ENCODE data around the gene ADAMTS8.

The ADAMTS8 gene

DNA sequence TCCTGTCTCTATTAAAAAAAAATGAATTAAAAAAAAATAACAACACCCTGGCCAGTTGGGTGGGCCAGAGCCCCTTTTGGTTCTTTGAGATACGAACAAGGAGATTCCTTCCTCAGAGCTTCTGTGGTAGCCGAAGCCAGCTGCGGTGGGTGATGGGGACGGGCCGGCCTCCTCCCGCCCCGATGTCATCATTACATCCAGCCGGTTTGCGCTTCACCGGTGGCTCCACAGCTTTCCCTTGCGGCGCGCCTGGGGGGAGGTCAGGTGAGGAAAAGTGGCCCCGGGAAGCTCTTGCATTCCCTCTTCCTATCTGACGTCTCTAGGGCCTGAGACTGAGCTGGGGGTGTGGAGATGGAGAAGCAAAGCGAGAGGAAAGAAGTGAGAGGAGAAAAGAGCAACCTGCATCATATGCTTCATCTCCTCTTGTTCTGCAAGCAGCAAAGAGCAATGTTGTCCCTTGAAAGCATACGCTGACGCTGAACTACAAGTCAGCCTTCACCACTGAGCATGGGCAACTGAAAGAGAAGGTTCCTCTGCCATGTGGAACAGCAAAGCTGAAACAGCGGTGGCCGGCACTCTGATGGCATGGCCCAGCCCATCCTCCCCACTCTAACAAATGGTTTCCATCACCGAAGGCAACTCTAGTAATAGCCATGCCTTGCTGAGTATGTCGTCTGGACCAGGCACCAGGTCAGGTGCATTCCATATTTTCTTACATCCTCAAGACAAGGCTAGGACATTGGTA is 6.0 kb downstream of the ADAMTS8 start:
- TF ChIP-seq ZNF274 (IDR thresholded peaks at IDR 0.05; ENCODE audit: low read depth, low read length), result no peak
- H3K4me3 ChIP-seq (ENCODE audit: low read length), result no peak overlapping the region

DNA sequence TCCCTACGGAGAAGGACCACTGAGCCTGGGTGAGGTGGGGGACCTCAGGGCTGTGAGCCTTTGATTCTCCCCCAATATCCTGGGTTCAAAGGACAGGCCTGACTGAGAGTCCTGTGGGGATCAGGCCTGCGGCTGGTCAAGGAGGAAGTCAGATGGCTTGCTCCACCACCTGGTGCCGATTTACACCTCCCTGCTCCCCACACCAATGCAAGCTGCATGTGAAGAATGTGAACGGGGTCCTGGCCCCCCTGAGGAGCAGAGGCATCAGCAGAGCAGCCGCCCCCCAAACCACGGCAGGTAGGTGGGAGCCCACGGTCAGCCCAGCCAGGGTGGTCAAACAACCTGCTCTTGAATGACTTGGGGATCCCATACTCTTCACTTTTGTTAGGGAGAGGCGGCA is 6.7 kb downstream of the ADAMTS8 start:
- no peak overlapping the region for H3K4me3 ChIP-seq (ENCODE audit: low read length)
- no peak for TF ChIP-seq ZNF274 (IDR thresholded peaks at IDR 0.05; ENCODE audit: low read depth, low read length)

DNA sequence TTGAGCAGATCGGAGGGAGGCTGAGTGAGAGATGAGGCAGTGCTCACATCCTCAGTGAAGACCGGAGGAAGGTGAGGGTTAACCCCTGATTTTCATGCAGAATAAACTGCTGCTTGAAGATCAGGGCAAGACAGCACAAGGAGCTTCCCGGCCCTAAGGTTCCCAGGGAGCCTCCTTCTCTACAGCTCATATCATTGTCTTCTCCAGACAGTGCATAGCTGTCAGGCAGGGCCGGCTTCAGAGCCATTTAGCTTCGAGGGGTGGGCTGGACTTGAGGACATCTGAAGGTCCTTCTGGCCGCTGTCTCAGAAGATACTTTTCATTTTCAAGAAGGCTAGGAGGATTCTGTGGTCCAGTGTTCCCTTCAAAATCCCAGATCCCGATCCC is 7.2 kb downstream of the ADAMTS8 start:
- no peak for TF ChIP-seq ZNF274 (IDR thresholded peaks at IDR 0.05; ENCODE audit: low read depth, low read length)
- no peak overlapping the region for H3K4me3 ChIP-seq (ENCODE audit: low read length)

GRCh38 chr11:130420478-130421198 is 7.8 kb downstream of the ADAMTS8 start:
- no peak for TF ChIP-seq ZNF274 (IDR thresholded peaks at IDR 0.05; ENCODE audit: low read depth, low read length)
- no peak overlapping the region for H3K4me3 ChIP-seq (ENCODE audit: low read length)

GRCh38 chr11:130418756-130419155 is 9.7 kb downstream of the ADAMTS8 start:
- TF ChIP-seq ZNF274 (IDR thresholded peaks at IDR 0.05; ENCODE audit: low read depth, low read length), result no peak
- no peak overlapping the region for H3K4me3 ChIP-seq (ENCODE audit: low read length)

GRCh38 chr11:130418210-130418609 is 10.2 kb downstream of the ADAMTS8 start:
- TF ChIP-seq ZNF274 (IDR thresholded peaks at IDR 0.05; ENCODE audit: low read depth, low read length), result no peak
- no peak overlapping the region for H3K4me3 ChIP-seq (ENCODE audit: low read length)

DNA sequence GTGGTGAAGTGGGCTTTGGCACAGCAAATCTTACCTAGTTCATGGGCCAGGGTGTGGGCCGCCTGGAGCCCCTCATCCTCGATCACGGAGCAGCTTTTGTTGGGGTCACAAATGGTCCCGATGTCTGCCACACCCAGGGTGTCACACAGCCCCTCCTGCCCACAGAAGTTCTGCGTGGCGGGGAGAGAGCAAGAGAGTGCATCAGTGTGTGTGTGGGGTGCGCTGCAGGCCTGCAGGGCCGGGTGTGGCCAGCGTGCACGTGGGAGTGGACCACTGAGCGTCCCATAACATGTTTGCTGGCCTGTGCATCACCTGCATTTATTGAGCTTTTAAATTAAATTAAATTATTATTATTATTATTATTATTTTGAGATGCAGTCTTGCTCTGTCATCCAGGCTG is 11.5 kb downstream of the ADAMTS8 start:
- no peak for TF ChIP-seq ZNF274 (IDR thresholded peaks at IDR 0.05; ENCODE audit: low read depth, low read length)
- no peak overlapping the region for H3K4me3 ChIP-seq (ENCODE audit: low read length)

DNA sequence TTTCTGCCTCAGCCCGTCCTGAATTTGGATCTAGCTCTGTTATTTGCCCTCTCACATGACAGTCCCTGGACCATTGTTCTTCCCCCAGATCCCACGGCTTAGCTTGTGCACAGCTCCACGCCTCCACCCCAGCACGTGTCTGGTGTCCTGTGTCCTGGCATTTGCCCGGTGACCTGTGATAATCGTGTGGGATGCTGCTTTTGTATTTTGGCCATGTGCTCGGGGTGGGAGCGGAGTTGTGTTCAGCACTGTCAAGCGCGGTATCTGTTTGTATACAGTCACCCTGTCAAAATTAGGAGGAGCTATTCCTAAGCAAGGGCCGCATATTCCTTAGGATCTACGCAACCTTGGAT is 11.9 kb downstream of the ADAMTS8 start:
- TF ChIP-seq ZNF274 (IDR thresholded peaks at IDR 0.05; ENCODE audit: low read depth, low read length), result no peak
- H3K4me3 ChIP-seq (ENCODE audit: low read length), result no peak overlapping the region

DNA sequence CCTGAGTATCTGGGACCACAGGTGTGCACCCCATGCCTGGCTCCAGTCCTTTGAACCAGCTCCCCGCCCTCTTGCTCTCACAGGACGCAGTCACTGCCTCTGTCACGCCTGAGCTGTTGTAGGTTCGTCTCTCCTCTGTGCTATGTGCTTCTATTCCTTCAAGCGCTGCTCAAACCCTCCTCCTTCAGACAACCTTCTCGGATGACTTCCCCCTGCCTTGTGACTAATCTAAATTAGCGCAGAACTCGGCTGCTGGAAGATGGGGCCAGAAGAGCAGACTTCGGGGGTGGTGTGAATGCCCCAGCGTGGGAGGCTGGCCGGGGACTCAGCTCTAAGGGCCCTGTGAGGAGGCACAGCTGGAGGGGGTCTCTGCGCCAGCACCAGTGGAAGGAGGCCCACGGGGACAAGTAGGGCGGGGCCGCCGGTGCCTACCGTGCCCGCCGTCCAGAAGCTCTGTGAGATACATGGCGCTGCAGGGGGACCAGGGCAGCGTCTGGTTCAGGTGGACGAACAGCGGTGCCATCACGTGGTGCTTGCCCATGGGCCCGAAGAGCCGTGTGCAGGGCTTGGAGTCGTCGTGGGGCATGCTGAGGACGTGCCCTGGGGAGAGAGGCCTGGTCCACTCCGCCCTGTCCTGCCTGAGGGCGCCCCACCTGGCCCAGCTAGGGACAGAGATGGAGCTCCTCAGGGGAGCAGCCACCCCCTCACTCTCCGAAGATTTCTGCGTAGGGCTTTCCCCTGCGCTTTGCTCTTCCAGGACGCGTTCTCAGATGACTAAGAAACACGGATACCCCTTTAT is 12.5 kb downstream of the ADAMTS8 start:
- no peak for TF ChIP-seq ZNF274 (IDR thresholded peaks at IDR 0.05; ENCODE audit: low read depth, low read length)
- H3K4me3 ChIP-seq (ENCODE audit: low read length), result no peak overlapping the region

GRCh38 chr11:130414107-130415080 is 14.0 kb downstream of the ADAMTS8 start:
- no peak for TF ChIP-seq ZNF274 (IDR thresholded peaks at IDR 0.05; ENCODE audit: low read depth, low read length)
- no peak overlapping the region for H3K4me3 ChIP-seq (ENCODE audit: low read length)

- no peak for TF ChIP-seq ZNF274 (IDR thresholded peaks at IDR 0.05; ENCODE audit: low read depth, low read length)
Observed at GRCh38 chr11:130413405-130414106, 14.9 kb downstream of the ADAMTS8 start.

GRCh38 chr11:130411223-130411622 is 17.2 kb downstream of the ADAMTS8 start:
- no peak for TF ChIP-seq ZNF274 (IDR thresholded peaks at IDR 0.05; ENCODE audit: low read depth, low read length)
- H3K4me3 ChIP-seq (ENCODE audit: low read length), result no peak overlapping the region

More at GRCh38 chr11:130413405-130414106, 14.9 kb downstream of the ADAMTS8 start:
- no peak overlapping the region for H3K4me3 ChIP-seq (ENCODE audit: low read length)

Measured in GM08714 (cell line).